DND-41 (cell line): ENCODE data around the gene GPR17.

ENCODE experiments used
- ATAC-seq: fragments of 200-7000 bp; cut with Tn5 transposase; 3 replicates; pipeline ENCODE4 v1.9.1; 2021; ENCODE audit warnings: low read depth; ENCODE audit not compliant: insufficient read depth
- DNase-seq: peaks from one replicate; pipeline ENCODE4 v3.0.0-alpha.2; 2020
- H2AFZ ChIP-seq: 2 replicates; pipeline ENCODE4 v1.6.0; 2012; ENCODE audit warnings: low read depth, low read length
- H3K27ac ChIP-seq: 2 replicates; pipeline ENCODE4 v1.5.1; 2012; ENCODE audit warnings: low read length, inconsistent platforms
- H3K27me3 ChIP-seq: fragments of 200-600 bp; sonication (generic); 2 replicates; pipeline ENCODE4 v1.6.0; 2012; ENCODE audit warnings: low read length, mild to moderate bottlenecking, inconsistent platforms; ENCODE audit not compliant: insufficient read depth, poor library complexity
- H3K36me3 ChIP-seq: 2 replicates; pipeline ENCODE4 v1.5.1; 2012; ENCODE audit warnings: low read length, inconsistent platforms; ENCODE audit not compliant: insufficient read depth
- H3K4me1 ChIP-seq: 2 replicates; pipeline ENCODE4 v1.5.1; 2012; ENCODE audit warnings: mild to moderate bottlenecking, low read length; ENCODE audit not compliant: insufficient read depth
- H3K4me2 ChIP-seq: 2 replicates; pipeline ENCODE4 v1.6.0; 2012; ENCODE audit warnings: mild to moderate bottlenecking, moderate library complexity, low read length, inconsistent platforms; ENCODE audit not compliant: insufficient read depth
- H3K4me3 ChIP-seq, 2 experiments: fragments of 200-600 bp in 1 of 2; shearing (Covaris generic) in 1 of 2; 2 replicates each; pipeline ENCODE4 v1.5.1; 2012 to 2016; ENCODE audit warnings: inconsistent platforms in 2 of 2, low read length in 2 of 2, mild to moderate bottlenecking in 2 of 2, low read depth in 1 of 2, moderate library complexity in 1 of 2
- H3K79me2 ChIP-seq: 2 replicates; pipeline ENCODE4 v1.6.0; 2012; ENCODE audit warnings: low read length, inconsistent platforms; ENCODE audit not compliant: insufficient read depth
- H3K9ac ChIP-seq: 2 replicates; pipeline ENCODE4 v1.6.0; 2012; ENCODE audit warnings: low read depth, mild to moderate bottlenecking, inconsistent platforms, low read length, moderate library complexity
- H3K9me3 ChIP-seq: 2 replicates; pipeline ENCODE4 v1.5.1; 2012; ENCODE audit warnings: low read length, moderate library complexity, mild to moderate bottlenecking, inconsistent platforms; ENCODE audit not compliant: insufficient read depth, severe bottlenecking
- H4K20me1 ChIP-seq: 2 replicates; pipeline ENCODE4 v1.6.0; 2012; ENCODE audit warnings: low read length; ENCODE audit not compliant: insufficient read depth
- CTCF ChIP-seq: IDR thresholded peaks from 2 replicates; pipeline ENCODE4 v1.5.1; 2012; ENCODE audit warnings: borderline replicate concordance, low read length, moderate library complexity, mild to moderate bottlenecking; ENCODE audit not compliant: poor library complexity, severe bottlenecking; ENCODE audit errors: extremely low read depth
- EZH2 ChIP-seq: IDR thresholded peaks from 3 replicates; pipeline ENCODE4 v1.6.1; 2012; ENCODE audit warnings: borderline replicate concordance, low read depth, mild to moderate bottlenecking, moderate library complexity, low read length, inconsistent platforms; ENCODE audit not compliant: severe bottlenecking

Gene GPR17

GRCh38 chr2:127625572-127625951 is 20.4 kb upstream of the GPR17 start:
- peak overlapping the region; percentile 85 for H3K27ac ChIP-seq
- H3K27me3 ChIP-seq: no peaks in the 10 kb centered on the region
- H3K4me1 ChIP-seq: peaks cover 80% of the 10 kb centered on the region
- no peaks in the 10 kb centered on the region for H3K9me3 ChIP-seq
- TF ChIP-seq EZH2: no peak
- TF ChIP-seq CTCF: no peak
- peak; percentile 6 for ATAC-seq
- no peak overlapping the region for H2AFZ ChIP-seq
- H4K20me1 ChIP-seq: no peaks in the 10 kb centered on the region
- peaks cover 9% of the 10 kb centered on the region for H3K79me2 ChIP-seq
- no peak overlapping the region for H3K4me3 ChIP-seq
- peaks cover 71% of the 10 kb centered on the region for H3K36me3 ChIP-seq
- peak; percentile 66 for DNase-seq
- peak overlapping the region; percentile 41 for H3K9ac ChIP-seq
- no peak overlapping the region for H3K4me2 ChIP-seq

- Histone ChIP-seq H3K9me3 (no peaks in the 10 kb centered on the region), H3K27ac (peak overlapping the region; percentile 85), H2AFZ (no peak overlapping the region), H3K79me2 (peaks cover 9% of the 10 kb centered on the region), H3K27me3 (no peaks in the 10 kb centered on the region), H3K4me1 (peaks cover 80% of the 10 kb centered on the region), H3K4me2 (no peak overlapping the region), H3K4me3 (no peak overlapping the region), H4K20me1 (no peaks in the 10 kb centered on the region), H3K9ac (peak overlapping the region; percentile 41), H3K36me3 (peaks cover 70% of the 10 kb centered on the region)
- TF ChIP-seq CTCF (no peak), EZH2 (no peak)
- ATAC-seq (no peak), DNase-seq (no peak)
Measured at GRCh38 chr2:127626175-127626574, 19.8 kb upstream of the GPR17 start.

DNA sequence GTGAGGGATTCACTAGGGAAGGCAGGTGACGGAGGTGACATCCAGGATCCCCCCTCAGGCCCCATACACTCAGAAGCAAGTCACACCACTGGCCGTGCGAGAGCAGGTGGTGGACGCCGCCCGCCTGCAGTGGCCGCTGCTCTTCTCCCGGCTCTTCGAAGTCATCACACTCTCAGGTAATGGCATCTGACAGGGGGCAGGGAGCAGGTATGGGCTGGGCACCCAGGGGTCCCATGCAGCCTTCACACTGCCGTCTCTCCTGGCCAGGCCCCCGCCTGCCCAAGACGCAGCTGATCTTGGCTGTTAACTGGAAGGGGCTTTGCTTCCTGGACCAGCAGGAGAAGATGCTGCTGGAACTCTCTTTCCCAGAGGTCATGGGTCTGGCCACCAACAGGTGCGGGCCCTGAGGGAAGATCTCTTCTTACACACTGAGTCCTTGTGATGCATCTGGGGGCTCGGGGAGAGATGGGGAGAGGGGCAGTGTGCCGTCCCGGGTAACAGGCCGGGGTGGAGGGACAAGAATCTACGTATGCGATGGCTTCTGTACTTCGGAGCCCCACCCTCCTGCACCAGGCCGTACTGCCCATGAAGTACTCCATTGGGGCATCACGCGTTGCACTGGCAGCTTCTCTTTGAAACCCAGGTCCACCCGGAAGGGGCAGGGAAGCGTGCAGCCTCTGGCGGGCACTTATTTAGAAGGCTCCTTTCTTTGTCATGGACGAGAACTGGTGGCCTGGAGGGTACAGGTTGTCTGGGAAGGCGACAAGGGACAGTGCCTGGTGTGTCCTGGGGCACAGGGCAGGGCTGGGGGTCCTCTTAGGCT is 18.8 kb upstream of the GPR17 start:
- no peak for ATAC-seq
- no peak for DNase-seq
- Histone ChIP-seq H3K27ac (peak overlapping the region; percentile 85), H3K4me2 (no peak overlapping the region), H2AFZ (no peak overlapping the region), H3K36me3 (peaks cover 71% of the 10 kb centered on the region), H4K20me1 (no peaks in the 10 kb centered on the region), H3K4me1 (peaks cover 78% of the 10 kb centered on the region), H3K9ac (no peak overlapping the region), H3K9me3 (no peaks in the 10 kb centered on the region), H3K27me3 (no peaks in the 10 kb centered on the region), H3K4me3 (no peak overlapping the region), H3K79me2 (0 out of 2 replicates have a peak, but pooled peaks cover 1% of the 10 kb centered on the region)
- TF ChIP-seq EZH2 (no peak), CTCF (no peak)
